ENCODE measurements around the gene PLCD3.

The PLCD3 gene

DNA sequence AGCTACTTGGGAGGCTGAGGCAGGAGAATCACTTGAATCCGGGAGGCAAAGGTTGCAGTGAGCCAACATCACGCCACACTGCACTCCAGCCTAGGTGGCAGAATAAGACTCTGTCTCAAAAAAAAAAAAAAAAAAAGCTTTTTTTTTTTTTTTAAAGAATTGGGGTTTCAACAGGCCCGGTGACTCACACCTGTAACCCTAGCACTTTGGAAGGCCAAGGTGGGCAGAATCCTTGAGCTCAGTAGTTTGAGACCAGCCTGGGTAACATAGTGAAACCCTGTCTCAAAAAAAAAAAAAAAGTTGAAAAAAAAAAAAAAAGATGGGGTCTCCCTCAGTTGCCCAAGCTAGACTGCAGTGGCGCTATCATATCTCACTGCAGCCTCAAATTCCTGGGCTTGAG is 22.7 kb upstream of the PLCD3 start:
- Histone ChIP-seq H3K27ac (ENCODE audit: low read length) (no peak overlapping the region), H3K4me2 (ENCODE audit: low read depth, low read length) (no peak overlapping the region), H3K9me2 (replicated peaks; ENCODE audit: insufficient read depth, low read length) (no peaks in the 10 kb centered on the region), H2AFZ (ENCODE audit: low read length) (no peak overlapping the region), H3K4me3 (ENCODE audit: low read length) (no peak overlapping the region), H4K20me1 (ENCODE audit: insufficient read depth, low read length) (no peaks in the 10 kb centered on the region; the same call in 1 of the 2 replicates), H3F3A (ENCODE audit: insufficient read depth, low read length) (peaks cover 21% of the 10 kb centered on the region), H3K9me3 (replicated peaks; ENCODE audit: insufficient read depth, low read length) (no peaks in the 10 kb centered on the region), H3K9ac (ENCODE audit: low read length) (no peak overlapping the region), H3K4me1 (ENCODE audit: low read length) (peaks cover 13% of the 10 kb centered on the region), H3K27me3 (replicated peaks; ENCODE audit: insufficient read depth, low read length) (no peaks in the 10 kb centered on the region), H3K36me3 (replicated peaks; ENCODE audit: insufficient read depth, low read length) (no peaks in the 10 kb centered on the region), H3K79me2 (ENCODE audit: low read length) (peaks cover 31% of the 10 kb centered on the region)
- TF ChIP-seq, protein P1, sequence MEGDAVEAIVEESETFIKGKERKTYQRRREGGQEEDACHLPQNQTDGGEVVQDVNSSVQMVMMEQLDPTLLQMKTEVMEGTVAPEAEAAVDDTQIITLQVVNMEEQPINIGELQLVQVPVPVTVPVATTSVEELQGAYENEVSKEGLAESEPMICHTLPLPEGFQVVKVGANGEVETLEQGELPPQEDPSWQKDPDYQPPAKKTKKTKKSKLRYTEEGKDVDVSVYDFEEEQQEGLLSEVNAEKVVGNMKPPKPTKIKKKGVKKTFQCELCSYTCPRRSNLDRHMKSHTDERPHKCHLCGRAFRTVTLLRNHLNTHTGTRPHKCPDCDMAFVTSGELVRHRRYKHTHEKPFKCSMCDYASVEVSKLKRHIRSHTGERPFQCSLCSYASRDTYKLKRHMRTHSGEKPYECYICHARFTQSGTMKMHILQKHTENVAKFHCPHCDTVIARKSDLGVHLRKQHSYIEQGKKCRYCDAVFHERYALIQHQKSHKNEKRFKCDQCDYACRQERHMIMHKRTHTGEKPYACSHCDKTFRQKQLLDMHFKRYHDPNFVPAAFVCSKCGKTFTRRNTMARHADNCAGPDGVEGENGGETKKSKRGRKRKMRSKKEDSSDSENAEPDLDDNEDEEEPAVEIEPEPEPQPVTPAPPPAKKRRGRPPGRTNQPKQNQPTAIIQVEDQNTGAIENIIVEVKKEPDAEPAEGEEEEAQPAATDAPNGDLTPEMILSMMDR (IDR thresholded peaks at IDR 0.05; ENCODE audit: low read length): no peak
- TF ChIP-seq EZH2phosphoT487 (IDR thresholded peaks at IDR 0.05; ENCODE audit: low read length): no peak
- no peak for TF ChIP-seq EZH2 (optimal IDR thresholded peaks at IDR 0.05; ENCODE audit: low read depth, low read length)
- no peak for DNase-seq

DNA sequence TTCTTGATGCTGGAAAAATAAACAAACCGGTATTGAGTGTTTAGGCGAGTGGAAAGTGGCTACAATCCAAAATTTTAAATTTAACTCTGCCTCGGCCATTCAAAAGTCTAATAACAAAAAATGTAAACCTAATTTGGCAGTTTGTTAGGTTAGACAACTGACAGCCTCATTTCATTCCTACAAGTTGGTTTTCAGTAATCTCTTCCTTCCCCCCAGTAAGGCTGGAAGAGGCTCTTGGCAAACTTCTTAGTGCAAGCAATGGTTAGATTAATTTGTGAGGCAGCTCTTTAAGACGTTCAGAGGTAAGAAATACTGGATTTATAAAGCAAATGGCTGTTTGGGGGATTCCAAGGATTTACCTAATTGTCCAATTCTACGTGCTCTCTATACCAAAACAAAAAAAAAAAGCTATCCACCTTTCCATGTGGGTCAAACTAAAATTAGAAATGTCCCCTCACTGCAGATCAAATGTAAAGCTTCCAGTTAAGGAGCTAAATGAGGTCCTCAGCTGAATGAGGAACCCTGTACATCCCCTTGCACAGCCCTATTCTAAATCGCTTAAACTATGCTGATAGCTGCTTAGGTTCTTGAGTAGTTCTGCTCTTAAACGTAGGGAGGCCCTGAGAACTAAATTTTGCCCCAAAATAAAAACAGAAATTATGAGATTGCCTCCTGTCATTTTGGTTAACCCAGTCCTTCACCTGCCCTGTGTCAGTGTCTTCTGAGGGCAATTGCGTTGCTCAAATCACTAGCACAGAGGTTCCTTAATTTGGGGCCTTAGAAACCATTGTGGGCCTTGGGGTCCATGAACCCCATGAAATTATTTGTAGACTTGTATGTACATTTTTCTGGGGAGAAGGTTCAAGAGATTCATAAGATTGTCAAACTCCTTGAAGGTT is 18.8 kb upstream of the PLCD3 start:
- H3K4me1 ChIP-seq (ENCODE audit: low read length): peaks cover 13% of the 10 kb centered on the region
- peak overlapping the region; percentile 90 for H3K4me2 ChIP-seq (ENCODE audit: low read depth, low read length)
- no peak for DNase-seq
- H3K9ac ChIP-seq (ENCODE audit: low read length): no peak overlapping the region
- peaks cover 40% of the 10 kb centered on the region for H3F3A ChIP-seq (ENCODE audit: insufficient read depth, low read length)
- no peak overlapping the region for H3K27ac ChIP-seq (ENCODE audit: low read length)
- no peaks in the 10 kb centered on the region for H3K9me3 ChIP-seq (replicated peaks; ENCODE audit: insufficient read depth, low read length)
- H4K20me1 ChIP-seq (ENCODE audit: insufficient read depth, low read length): no peaks in the 10 kb centered on the region; the same call in 1 of the 2 replicates
- H2AFZ ChIP-seq (ENCODE audit: low read length): no peak overlapping the region
- TF ChIP-seq EZH2phosphoT487 (IDR thresholded peaks at IDR 0.05; ENCODE audit: low read length) (no peak), EZH2 (optimal IDR thresholded peaks at IDR 0.05; ENCODE audit: low read depth, low read length) (no peak)
- TF ChIP-seq, protein P1 (IDR thresholded peaks at IDR 0.05; ENCODE audit: low read length): no peak
- peak overlapping the region; percentile 83; the same call in 1 of the 2 replicates for H3K4me3 ChIP-seq (ENCODE audit: low read length)
- H3K9me2 ChIP-seq (replicated peaks; ENCODE audit: insufficient read depth, low read length): no peaks in the 10 kb centered on the region
- H3K79me2 ChIP-seq (ENCODE audit: low read length): peaks cover 25% of the 10 kb centered on the region
- no peaks in the 10 kb centered on the region for H3K27me3 ChIP-seq (replicated peaks; ENCODE audit: insufficient read depth, low read length)
- H3K36me3 ChIP-seq (replicated peaks; ENCODE audit: insufficient read depth, low read length): no peaks in the 10 kb centered on the region

DNA sequence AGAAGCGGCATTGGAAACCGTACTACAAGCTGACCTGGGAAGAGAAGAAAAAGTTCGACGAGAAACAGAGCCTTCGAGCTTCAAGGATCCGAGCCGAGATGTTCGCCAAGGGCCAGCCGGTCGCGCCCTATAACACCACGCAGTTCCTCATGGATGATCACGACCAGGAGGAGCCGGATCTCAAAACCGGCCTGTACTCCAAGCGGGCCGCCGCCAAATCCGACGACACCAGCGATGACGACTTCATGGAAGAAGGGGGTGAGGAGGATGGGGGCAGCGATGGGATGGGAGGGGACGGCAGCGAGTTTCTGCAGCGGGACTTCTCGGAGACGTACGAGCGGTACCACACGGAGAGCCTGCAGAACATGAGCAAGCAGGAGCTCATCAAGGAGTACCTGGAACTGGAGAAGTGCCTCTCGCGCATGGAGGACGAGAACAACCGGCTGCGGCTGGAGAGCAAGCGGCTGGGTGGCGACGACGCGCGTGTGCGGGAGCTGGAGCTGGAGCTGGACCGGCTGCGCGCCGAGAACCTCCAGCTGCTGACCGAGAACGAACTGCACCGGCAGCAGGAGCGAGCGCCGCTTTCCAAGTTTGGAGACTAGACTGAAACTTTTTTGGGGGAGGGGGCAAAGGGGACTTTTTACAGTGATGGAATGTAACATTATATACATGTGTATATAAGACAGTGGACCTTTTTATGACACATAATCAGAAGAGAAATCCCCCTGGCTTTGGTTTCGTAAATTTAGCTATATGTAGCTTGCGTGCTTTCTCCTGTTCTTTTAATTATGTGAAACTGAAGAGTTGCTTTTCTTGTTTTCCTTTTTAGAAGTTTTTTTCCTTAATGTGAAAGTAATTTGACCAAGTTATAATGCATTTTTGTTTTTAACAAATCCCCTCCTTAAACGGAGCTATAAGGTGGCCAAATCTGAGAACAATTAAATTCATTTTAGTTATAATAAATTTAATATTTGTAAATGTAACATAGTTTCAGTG is 17.7 kb upstream of the PLCD3 start:
- no peaks in the 10 kb centered on the region; the same call in 1 of the 2 replicates for H4K20me1 ChIP-seq (ENCODE audit: insufficient read depth, low read length)
- TF ChIP-seq, protein P1 (IDR thresholded peaks at IDR 0.05; ENCODE audit: low read length): no peak
- no peak for TF ChIP-seq EZH2 (optimal IDR thresholded peaks at IDR 0.05; ENCODE audit: low read depth, low read length)
- no peak for TF ChIP-seq EZH2phosphoT487 (IDR thresholded peaks at IDR 0.05; ENCODE audit: low read length)
- H3K79me2 ChIP-seq (ENCODE audit: low read length): peaks cover 25% of the 10 kb centered on the region
- H2AFZ ChIP-seq (ENCODE audit: low read length): peak overlapping the region; percentile 33; the same call in 1 of the 2 replicates
- H3K36me3 ChIP-seq (replicated peaks; ENCODE audit: insufficient read depth, low read length): no peaks in the 10 kb centered on the region
- no peaks in the 10 kb centered on the region for H3K9me2 ChIP-seq (replicated peaks; ENCODE audit: insufficient read depth, low read length)
- peaks cover 40% of the 10 kb centered on the region for H3F3A ChIP-seq (ENCODE audit: insufficient read depth, low read length)
- no peaks in the 10 kb centered on the region for H3K9me3 ChIP-seq (replicated peaks; ENCODE audit: insufficient read depth, low read length)
- peak overlapping the region; percentile 56; the same call in 1 of the 2 replicates for H3K27ac ChIP-seq (ENCODE audit: low read length)
- H3K4me1 ChIP-seq (ENCODE audit: low read length): peaks cover 13% of the 10 kb centered on the region
- peak overlapping the region; percentile 66 for H3K9ac ChIP-seq (ENCODE audit: low read length)
- H3K4me3 ChIP-seq (ENCODE audit: low read length): peak overlapping the region; percentile 83
- DNase-seq: peak; percentile 49
- no peaks in the 10 kb centered on the region for H3K27me3 ChIP-seq (replicated peaks; ENCODE audit: insufficient read depth, low read length)
- H3K4me2 ChIP-seq (ENCODE audit: low read depth, low read length): peak overlapping the region; percentile 90
